Measurements from ENCODE around the gene MAP3K14.
"Not testable (repeated sequence)": the region's sequence is repeated elsewhere in the genome, so short reads cannot be mapped to it uniquely, and the experiment has no call there.

Gene MAP3K14

DNA sequence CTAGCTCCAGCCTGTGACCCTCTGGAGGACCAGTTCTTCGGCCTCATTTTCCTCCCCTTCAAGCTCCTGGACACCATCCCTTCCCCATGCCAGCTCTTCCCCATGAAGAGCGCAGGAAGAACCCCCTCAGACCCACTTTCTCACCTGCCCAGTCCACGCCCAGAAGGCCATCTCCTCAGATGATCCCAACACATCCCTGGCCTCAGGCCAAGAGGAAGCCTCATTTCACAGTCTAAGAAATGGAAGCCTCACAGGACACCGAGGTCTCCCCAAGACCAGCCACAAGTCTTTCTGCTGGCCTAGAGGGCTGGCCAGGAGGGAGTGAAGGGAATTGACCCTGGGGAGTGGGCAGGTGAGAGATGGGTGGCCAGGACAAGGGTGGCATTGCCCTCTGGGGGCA, 62.9 kb downstream of the MAP3K14 start:
- DNase-seq: no peak

DNA sequence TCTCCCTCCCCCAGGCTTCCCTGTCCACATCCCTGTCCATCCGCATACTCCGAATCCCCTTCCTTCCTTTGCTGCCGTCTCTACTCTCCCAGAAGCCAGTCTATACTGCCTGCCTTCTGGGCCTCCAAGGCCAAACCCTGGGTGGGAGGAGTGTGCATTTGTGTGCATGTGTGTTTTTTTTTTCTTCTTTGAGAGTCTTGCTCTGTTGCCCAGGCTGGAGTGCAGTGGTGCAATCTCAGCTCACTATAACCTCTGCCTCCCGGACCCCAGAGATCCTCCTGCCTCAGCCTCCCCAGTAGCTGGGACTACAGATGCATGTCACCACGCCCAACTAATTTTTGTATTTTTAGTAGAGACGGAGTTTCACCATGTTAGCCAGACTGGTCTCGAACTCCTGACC, 63.6 kb downstream of the MAP3K14 start:
- not testable (repeated sequence) for DNase-seq

DNA sequence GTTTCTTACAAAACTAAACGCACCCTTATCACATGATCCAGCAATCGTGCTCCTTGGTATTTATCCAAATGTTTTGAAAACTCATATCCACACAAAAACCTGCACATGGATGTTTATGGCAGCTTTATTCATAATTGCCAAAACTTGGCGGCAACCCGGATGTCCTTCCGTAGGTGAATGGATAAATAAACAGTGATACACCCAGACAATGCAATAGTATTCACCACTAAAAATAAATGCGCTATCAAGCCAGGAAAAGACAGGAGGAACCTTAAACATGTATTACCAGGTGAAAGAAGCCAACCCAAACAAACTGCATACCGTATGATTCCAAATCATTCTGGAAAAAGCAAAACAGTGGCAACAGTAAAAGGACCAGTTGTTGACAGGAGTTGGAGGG, 64.9 kb downstream of the MAP3K14 start:
- no peak for DNase-seq

DNA sequence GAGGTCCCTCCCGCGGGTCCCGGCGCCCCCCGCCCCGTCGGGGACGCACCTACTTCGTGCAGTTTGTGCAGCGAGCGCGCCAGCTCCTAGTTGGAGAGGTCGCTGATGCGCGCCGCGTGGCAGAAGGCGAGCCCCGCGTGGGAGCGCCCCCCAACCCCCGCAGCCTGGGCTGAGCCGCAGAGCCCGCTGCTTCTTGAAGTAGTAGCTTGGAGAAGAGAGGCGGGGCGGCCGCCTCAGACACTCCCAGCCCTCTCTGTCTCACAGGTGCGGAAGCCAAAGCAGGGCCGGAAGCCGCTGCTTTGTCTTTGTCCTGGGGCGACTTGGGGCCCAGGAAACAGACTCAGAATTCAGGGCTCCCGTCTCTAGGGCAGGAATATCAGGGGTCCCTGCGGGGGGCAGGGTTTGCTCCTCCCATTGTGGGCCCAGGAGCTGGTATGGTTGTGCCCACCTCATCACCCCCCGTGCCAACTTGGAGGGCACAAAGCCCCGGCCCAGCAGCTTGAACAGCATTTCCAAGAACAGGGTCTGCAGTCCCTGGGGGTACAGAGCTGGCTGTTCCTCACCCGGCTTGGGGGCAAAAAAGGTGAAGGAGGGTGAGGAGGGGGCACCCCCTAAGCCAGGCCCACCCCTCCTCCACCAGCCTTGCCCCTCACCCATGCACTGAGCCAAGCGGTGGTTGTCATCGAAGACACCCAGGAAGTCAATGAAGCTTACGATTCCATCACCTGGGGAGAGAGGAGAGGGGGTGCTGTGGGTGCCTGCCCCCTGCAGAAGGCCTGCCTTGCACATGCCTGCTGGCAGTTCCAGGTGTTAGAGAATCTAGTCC, 68.5 kb downstream of the MAP3K14 start:
- peak; percentile 81 for DNase-seq

DNA sequence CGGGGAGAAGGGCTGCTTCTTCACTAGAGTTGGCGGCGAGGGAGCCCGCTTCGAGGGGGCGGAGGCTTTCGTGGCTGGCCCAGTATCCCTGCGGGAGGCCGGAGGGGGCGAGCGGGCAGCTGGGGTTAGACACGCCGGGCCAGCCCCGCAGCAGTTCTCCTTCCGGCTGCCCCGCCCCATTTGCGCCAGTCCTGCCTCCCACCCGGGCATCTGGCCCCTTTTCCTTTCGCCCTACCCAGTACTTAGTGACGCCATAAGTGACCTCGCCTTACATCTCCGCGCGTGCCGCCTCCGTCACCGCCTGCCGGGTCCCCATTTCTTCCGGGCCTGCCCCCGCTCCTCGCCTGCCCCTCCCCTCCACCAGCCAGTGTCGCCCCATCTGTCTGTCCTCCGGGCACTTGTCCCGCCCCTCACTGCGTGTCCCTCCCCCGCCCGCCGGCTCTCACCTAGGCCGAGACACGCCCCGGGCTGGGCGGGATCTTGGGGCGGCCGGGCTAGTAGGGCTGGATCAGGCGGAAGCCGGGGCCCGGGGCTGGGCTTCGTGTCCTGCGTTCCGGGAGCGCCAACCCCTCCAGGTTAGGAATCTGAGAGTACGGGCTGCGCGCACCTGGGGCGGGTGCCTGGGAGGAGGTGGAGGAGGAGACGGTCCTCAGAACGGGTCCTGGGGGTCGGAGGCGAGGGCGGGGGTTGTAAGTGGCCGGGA, 69.2 kb downstream of the MAP3K14 start:
- DNase-seq: peak; percentile 97

DNA sequence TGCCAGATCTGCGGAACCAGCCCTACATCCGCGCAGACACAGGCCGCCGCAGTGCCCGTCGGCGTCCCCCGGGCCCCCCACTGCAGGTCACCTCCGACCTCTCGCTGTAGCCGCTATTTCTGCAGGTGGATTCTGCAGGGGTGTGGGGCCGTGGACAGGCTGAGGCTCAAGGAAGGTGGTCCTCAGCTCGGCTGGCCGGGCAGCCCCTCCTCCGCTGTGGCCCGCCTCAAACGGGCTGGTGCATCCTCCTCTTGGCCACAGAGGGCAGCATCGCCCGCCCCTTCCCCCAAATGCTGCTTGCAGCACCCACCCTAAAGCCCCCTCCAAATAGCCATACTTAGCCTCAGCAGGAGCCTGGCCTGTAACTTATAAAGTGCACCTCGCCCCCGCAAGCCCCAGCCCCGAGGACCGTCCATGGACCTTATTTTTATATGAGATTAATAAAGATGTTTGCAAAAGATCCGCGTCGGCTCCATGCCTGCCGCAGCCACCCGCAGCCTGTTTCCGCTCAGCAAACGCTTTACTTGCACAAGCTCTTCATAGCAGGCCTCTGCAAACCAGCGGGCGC, 69.9 kb downstream of the MAP3K14 start:
- peak; percentile 76 for DNase-seq

DNA sequence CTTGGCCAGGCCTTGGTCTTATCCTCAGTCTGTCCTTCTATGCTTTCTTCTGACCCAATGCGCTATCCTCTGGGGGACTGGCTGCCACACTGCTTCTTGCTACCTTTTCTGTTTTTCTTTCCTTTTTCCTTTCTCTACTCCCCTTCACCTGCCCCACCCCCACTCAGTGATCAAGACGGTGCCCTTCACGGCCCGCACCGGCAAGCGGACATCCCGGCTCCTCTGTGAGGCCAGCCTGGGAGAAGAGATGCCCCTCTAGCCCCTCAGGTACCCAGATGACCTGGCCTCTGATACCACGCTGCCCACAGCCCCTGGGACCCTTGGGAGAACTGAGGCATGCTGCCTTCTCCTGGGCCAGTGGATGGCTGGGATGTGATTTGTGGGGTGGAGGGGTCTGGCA, 70.5 kb downstream of the MAP3K14 start:
- no peak for DNase-seq

DNA sequence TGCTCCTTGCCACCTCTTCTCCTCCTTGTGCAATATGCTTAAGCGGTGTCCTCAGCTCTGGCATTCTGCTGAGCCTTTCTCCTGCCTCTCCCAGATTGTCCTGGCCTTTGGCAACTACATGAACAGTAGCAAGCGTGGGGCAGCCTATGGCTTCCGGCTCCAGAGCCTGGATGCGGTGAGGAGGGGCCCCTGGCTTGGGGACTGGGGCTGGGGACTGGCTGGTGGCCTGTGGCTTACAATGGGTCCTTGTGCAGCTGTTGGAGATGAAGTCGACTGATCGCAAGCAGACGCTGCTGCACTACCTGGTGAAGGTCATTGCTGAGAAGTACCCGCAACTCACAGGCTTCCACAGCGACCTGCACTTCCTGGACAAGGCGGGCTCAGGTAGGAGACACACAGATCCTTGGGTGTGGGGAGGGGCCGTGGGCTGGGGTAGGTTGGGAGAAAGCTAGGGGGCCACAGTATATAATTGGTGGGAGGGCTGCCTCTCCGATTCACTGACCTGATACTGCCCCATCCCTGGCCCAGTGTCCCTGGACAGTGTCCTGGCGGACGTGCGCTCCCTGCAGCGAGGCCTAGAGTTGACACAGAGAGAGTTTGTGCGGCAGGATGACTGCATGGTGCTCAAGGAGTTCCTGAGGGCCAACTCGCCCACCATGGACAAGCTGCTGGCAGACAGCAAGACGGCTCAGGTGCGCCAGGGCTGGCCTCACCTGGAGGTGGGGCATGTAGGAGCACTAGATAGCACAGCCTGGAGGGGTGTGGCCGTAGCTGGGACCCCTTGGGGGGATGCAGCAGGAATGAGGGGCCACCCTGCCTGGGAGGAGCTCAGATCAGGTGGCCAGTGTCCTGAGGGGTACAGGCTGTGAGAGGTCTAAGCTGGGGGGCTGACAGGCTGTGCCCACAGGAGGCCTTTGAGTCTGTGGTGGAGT, 71.8 kb downstream of the MAP3K14 start:
- DNase-seq: no peak

DNA sequence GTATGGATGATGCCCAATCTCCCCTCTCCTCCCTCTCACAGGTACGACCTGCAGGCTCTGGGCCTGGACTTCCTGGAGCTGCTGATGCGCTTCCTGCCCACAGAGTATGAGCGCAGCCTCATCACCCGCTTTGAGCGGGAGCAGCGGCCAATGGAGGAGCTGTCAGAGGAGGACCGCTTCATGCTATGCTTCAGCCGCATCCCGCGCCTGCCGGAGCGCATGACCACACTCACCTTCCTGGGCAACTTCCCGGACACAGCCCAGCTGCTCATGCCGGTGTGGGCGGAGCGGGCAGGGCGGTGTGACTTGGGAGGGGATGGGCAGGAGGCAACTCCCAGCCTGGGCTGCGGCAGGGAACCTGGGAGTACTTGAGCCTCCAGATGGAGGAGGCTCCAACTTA, 73.1 kb downstream of the MAP3K14 start:
- no peak for DNase-seq

DNA sequence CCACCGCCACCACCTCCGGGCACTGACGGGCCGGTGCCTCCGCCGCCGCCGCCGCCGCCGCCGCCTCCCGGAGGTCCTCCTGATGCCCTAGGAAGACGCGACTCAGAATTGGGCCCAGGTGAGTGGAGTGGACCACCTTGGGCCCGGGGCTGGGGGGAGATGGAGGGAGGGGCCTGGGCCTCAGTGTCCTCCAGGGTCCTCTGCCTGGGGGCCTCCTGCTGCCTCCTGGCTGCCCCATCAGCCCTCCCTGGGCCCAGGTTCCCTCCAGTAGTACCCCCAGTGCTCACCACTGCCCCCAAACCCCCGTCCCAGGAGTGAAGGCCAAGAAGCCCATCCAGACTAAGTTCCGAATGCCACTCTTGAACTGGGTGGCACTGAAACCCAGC, 74.8 kb downstream of the MAP3K14 start:
- DNase-seq: no peak

DNA sequence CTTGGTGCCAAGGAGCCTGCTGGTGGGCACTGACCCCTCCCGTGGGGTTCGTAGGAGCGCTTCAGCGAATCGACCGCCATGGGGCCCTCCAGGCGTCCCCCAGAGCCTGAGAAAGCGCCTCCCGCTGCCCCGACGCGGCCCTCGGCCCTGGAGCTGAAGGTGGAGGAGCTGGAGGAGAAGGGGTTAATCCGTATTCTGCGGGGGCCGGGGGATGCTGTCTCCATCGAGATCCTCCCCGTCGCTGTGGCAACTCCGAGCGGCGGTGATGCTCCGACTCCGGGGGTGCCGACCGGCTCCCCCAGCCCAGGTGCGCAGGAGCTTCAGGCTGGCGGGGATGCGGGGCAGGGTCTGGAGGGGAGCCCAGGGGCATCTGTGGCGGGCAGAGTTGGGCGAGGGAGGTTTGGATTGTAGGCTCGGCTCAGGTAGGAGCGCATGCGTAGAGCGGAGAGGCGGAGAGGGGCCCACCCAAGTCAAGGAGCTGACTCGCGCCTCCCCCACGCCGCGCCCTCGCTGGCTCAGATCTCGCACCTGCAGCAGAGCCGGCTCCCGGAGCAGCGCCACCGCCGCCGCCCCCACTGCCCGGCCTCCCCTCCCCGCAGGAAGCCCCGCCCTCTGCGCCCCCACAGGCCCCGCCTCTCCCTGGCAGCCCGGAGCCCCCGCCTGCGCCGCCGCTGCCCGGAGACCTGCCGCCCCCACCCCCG, 75.3 kb downstream of the MAP3K14 start:
- DNase-seq: no peak

DNA sequence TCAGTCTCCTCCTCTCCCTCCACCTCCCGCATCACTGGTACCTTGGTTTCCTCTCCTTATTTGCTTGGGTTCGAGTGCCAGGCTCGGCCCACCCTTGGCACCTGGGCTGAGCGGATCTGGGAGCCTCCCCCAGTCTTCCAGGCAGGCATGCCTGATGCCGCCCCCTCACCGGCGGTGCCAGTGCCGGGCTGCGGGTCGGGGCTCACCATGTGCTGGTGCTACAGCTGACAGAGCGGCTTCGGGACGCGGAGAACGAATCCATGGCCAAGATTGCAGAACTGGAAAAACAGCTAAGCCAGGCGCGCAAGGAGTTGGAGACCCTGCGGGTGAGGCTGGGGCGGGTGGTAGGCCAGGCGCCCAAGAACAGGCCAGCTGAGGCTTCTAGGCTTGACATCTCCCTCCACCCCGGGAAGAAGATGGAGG, 75.9 kb downstream of the MAP3K14 start:
- no peak for DNase-seq

DNA sequence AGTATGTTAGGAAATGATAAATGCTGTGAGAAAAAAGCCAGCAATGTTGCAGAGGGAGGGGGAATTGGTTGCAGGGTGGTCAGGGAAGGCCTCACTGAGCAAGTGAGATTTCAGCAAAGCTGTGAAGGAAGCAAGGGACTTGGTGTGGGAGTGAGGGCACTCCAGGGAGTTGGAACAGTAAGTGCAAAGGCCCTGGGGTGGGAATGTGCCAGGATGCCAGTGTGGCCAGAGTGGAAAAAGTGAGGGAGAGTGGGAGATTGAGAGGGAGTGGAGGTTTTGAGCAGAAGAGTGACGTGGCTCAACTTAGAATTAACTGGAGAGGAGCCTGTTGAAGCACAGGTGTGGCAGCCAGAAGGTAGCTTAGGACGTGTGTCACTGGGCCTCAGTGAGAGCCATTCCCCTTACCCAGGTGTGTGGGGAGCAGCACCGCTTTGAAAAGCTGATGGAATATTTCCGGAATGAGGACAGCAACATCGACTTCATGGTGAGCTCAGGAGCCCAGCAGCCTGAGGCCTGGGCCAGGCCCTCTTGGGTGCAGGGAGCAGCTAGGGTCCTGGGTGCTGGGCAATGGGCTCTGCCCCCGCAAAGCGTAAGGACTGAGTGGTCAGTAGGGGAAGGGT, 78.6 kb downstream of the MAP3K14 start:
- DNase-seq: no peak

DNA sequence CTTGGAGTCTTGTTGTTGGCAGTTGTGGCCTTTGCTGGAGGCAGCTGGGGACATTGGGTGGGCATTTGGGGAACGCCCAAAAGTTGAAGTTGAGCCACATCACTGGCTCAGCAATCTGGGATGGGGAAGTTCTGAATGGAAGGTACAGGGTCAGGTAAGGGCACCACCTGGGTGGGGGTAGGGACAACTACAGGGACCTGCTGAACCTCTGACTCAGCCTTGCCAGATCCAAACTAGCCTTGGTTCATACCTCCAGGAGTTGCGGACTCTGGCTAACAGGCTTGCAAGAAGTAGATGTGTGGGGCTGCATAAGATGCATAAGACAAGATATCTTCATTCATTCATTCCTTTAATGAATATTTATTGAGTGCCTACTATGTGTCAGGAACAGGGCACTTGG, 79.1 kb downstream of the MAP3K14 start:
- no peak for DNase-seq

DNA sequence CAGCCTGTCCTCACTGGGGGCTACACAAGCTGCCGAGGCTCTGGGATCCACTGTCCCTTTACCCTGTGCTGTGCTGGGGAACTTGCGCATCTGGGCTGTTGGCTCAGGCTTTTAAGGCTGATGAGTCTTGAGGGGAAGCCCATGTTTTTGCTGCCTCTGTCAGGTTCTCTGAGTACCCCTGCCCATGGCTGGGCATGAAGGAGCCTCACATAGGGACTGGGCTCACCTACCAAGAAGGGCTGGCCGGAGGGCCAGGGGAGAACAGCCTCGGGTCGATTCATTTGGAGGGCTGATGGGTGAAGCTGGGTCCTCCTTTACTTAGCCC, 80.6 kb downstream of the MAP3K14 start:
- no peak for DNase-seq

DNA sequence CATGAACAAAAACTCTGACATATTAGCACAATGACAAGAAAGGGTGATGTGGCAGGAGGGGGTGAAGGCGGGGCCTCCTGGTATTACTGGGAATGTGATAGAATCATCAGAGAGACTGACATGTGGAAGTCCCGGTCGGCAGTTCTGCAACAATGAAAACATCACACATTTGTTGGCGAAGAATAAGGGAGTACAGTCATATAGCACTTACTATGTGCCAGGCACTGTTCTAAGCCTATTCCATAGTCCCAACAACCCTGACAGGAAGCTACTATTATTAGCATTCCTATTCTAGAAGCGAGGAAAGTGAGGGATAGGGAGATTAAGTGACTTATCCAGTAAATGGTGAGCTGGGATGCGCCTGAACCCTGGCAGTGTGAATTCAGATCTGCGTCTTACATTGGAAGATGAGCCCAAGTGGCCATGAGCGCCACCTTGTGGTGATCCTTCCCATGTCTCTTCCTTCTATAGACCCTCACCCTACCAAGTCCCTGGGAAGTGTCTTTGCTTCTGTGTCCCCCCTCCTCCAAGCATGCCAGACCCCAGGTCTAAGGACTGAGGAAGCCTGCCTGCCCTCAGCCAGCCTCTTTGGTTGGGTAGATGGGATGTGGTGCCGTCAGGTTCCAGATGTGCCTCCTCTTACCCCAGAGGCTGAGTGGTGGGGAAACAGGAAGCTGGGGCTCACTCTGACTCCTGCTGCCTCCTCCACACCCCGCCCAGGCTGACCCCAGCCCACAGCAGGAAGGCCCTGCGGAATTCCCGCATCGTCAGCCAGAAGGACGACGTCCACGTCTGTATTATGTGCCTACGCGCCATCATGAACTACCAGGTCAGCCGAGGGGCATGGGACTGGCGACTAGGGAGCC, 81.2 kb downstream of the MAP3K14 start:
- DNase-seq: peak; percentile 85

DNA sequence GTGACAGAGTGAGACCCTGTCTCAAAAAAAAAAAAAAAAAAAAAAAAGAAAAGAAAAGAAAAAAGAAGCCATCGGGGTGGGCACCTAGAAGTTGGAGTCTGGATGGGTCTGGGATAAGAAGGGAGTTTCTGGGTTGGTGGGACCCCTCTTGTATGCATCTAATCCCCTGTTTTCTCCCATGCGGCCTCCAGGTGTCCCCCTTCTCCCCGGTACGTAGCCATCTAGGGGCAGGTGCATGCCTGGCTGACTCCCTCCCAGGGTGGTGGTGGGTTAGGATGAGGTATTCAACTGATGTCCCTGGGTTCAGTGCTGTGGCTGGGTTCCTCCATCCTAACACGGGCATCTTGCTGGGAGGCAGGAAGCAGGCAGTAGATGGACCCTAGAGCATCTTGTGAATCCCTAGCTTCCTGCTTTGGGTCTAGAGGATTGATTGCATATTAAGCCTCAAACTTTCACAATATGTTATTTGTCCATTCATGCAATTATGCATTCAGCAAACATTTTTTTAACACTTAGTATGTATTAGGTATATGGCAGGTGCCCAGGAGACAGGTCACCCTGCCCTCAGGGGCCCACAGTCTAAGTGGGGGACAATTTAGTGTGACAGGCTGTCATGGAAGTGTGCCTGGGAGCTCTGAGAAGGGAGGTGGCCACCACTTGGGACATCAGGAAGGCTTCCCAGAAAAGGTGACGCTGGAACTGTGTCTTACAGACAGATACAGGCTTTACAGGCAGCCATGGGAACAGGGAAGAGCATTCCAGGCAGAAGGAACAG, 82.0 kb downstream of the MAP3K14 start:
- DNase-seq: no peak

DNA sequence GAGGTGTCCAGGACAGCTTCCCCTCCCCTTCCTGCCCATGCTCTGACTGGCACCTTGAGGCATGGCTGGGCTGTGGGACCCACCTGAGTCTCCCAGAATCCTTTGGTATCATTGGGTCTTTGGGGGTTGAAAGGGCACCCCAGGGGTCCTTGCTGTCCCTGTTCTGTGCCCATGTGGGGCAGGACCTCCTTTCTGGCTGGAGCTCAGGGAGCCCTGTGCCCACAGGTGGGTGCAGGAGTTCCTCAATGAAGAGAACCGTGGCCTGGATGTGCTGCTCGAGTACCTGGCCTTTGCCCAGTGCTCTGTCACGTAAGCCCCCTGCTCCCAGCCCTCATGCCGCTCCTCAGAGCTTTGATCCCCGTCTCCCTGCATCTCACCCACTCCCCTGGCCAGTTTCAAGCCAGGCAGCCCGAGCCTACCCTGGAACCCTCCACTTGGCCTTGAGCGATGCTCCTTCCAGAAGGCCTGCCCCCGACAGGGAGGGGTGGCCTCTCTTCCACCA, 83.3 kb downstream of the MAP3K14 start:
- DNase-seq: no peak

DNA sequence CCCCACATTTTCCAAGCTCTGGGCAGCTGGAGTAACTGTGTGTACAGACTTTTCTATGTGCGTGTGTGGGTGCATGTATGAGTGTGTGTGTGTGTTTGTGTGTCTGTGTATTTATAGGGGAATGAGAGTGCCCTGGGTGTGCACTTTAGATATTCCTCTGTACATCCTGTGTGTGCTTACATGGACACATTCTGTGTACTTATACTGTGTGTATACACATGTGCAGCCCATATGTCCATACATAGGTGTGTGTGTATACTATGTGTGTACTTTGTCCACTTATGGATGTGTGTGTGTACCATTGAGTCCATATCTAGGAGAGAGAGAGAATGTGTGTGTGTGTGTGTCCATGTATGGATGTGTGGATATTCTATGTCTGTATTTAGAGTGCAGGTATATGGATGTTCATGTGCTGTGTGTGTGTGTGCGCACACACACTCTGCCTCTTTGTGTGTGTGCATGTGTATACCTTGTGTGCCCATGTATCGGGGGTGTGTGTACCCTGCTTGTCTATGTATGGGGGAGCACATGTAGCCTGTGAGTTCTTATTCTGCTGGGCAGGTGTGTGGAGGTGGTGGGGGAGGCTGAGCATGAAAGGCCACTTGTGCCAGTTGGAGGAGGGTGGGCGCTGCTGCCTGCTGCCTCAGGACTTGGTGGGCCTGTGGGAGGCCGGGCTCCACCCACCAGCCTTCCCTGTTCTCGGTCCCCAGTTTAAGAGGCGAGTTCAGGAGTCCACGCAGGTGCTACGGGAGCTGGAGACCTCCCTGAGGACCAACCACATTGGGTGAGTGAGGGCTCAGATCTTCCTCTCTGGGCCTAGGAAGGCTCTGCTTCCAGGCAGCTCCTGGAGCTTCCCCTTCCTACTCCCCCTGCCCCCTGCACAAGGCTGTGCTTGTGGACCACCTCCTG, 84.1 kb downstream of the MAP3K14 start:
- DNase-seq: no peak
